Smooth muscle cell (in vitro differentiated cells): ENCODE results near the gene KLHDC4. TPM values are rescaled to one million over a fixed set of nuclear protein-coding genes. Genes with fewer than 3 reads are reported as not detected.

Experiments
- DNase-seq: peaks from one replicate; lab custom pipeline; 2025; ENCODE audit not compliant: unreplicated experiment; lab: John Stamatoyannopoulos, UW
- H2AFZ ChIP-seq: fragments of 200-600 bp; sonication (generic); 2 replicates; pipeline ENCODE4 v1.6.0; 2016; ENCODE audit warnings: antibody characterized with exemption, low read depth, mild to moderate bottlenecking
- H3F3A ChIP-seq: fragments of 200-600 bp; sonication (generic); 2 replicates; pipeline ENCODE4 v1.6.0; 2017; ENCODE audit warnings: antibody characterized with exemption, low read depth
- H3K27ac ChIP-seq: fragments of 200-600 bp; sonication (generic); 2 replicates; pipeline ENCODE4 v1.5.1; 2016; ENCODE audit warnings: low read depth, mild to moderate bottlenecking
- H3K27me3 ChIP-seq: fragments of 200-600 bp; sonication (generic); 2 replicates; pipeline ENCODE4 v1.6.1; 2016; ENCODE audit warnings: low read depth, mild to moderate bottlenecking
- H3K36me3 ChIP-seq: fragments of 200-600 bp; sonication (generic); 2 replicates; pipeline ENCODE4 v1.5.1; 2016; ENCODE audit warnings: low read depth
- H3K4me1 ChIP-seq: fragments of 200-600 bp; sonication (generic); 2 replicates; pipeline ENCODE4 v1.5.1; 2016; ENCODE audit warnings: low read depth
- H3K4me2 ChIP-seq: fragments of 200-600 bp; sonication (generic); 2 replicates; pipeline ENCODE4 v1.6.0; 2016; ENCODE audit warnings: mild to moderate bottlenecking
- H3K4me3 ChIP-seq: fragments of 200-600 bp; sonication (generic); 2 replicates; pipeline ENCODE4 v1.5.1; 2016; ENCODE audit warnings: mild to moderate bottlenecking
- H3K79me2 ChIP-seq: fragments of 200-600 bp; sonication (generic); 2 replicates; pipeline ENCODE4 v1.6.0; 2016; ENCODE audit warnings: low read depth, mild to moderate bottlenecking
- H3K9ac ChIP-seq: fragments of 200-600 bp; sonication (generic); 2 replicates; pipeline ENCODE4 v1.6.0; 2016; ENCODE audit warnings: low read depth
- H3K9me3 ChIP-seq: fragments of 200-600 bp; sonication (generic); replicated peaks from 2 replicates; pipeline ENCODE4 v1.5.1; 2016; ENCODE audit warnings: low read depth
- H4K20me1 ChIP-seq: fragments of 200-600 bp; sonication (generic); 2 replicates; pipeline ENCODE4 v1.6.0; 2016; ENCODE audit warnings: low read depth
- WGBS: methylation state at CpG from one replicate; pipeline ENCODE4 v1.1.7; 2016; ENCODE audit warnings: low lambda C conversion rate; 5-methylcytosine and 5-hydroxymethylcytosine counted together
- polyA plus RNA-seq: library from polyadenylated mRNA; unstranded; fragments of >200 nt; fragmentation: Nextera tagmentation; extraction: Ambion mirVana; gene quantifications from 2 replicates; pipeline ENCODE4 v1.2.1, GENCODE V29; 2016
- total RNA-seq: library from RNA; depleted of rRNA; stranded (reverse); fragments of >200 nt; gene quantifications from 2 replicates; pipeline ENCODE4 v1.2.3, GENCODE V29; 2014
- TF ChIP-seq, protein P1 (sequence below): fragments of 200-600 bp; sonication (generic); IDR thresholded peaks from 2 replicates; pipeline ENCODE4 v1.5.1; 2017; ENCODE audit warnings: borderline replicate concordance, mild to moderate bottlenecking, antibody characterized with exemption; ENCODE audit not compliant: insufficient read depth, poor library complexity, severe bottlenecking

The KLHDC4 gene
- total and polyA plus RNA-seq, 2 experiments from 2014 or later, result 6.0 to 6.7 TPM

DNA sequence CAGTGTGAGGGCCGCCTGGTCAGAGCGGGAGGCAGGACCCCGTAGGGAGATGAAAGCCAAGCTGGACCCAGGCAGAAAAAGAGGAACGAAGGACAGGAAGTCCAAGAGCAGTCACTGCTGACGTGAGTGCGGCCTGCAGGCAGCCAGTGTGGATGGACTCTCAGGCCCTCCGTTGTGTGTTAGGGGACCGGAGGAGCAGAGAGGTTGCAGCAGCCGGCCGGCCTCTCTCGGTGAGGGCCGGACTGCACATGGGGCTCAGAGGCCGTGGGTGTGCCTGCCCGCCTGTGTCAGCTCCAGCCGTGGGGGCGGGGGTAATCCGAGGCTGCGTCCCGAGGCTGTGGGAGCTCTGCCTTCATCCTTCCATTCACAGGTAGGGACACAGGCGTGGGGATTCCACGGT lies 96.1 kb downstream of the KLHDC4 start:
- Histone ChIP-seq H3K79me2 (no peaks in the 10 kb centered on the region), H4K20me1 (peaks cover 5% of the 10 kb centered on the region), H3K36me3 (no peaks in the 10 kb centered on the region), H3K4me1 (no peaks in the 10 kb centered on the region), H3K4me2 (no peak overlapping the region), H3K9me3 (no peaks in the 10 kb centered on the region), H3F3A (no peaks in the 10 kb centered on the region), H3K9ac (no peak overlapping the region), H3K27ac (no peak overlapping the region), H3K4me3 (no peak overlapping the region), H3K27me3 (no peaks in the 10 kb centered on the region), H2AFZ (no peak overlapping the region)
- WGBS, result 88% methylated on average over 21 of the region's 21 CpGs
- no peak for DNase-seq
- TF ChIP-seq, protein P1, sequence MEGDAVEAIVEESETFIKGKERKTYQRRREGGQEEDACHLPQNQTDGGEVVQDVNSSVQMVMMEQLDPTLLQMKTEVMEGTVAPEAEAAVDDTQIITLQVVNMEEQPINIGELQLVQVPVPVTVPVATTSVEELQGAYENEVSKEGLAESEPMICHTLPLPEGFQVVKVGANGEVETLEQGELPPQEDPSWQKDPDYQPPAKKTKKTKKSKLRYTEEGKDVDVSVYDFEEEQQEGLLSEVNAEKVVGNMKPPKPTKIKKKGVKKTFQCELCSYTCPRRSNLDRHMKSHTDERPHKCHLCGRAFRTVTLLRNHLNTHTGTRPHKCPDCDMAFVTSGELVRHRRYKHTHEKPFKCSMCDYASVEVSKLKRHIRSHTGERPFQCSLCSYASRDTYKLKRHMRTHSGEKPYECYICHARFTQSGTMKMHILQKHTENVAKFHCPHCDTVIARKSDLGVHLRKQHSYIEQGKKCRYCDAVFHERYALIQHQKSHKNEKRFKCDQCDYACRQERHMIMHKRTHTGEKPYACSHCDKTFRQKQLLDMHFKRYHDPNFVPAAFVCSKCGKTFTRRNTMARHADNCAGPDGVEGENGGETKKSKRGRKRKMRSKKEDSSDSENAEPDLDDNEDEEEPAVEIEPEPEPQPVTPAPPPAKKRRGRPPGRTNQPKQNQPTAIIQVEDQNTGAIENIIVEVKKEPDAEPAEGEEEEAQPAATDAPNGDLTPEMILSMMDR, result no peak

DNA sequence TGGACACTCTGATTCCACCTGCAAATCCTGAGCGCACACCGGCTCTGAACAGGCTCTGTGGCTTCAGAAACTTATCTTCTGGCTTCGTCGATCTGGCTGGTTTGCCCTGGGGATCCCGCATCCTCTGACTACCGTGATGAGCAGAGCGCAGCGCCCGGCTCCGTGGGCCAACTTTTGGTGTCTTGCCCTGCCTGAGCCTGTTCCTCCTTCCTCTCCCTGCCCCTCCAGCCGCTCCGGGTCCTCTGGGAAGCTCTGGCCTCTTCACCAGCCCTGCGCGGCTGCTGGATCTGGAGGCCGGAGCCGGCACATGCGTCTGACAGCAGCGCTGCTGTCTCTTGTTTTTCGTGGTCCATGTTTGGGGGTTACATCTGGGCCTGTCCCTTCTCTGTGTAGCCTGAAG lies 97.8 kb downstream of the KLHDC4 start:
- no peaks in the 10 kb centered on the region for H3F3A ChIP-seq
- no peaks in the 10 kb centered on the region for H3K27me3 ChIP-seq
- no peak overlapping the region for H3K9ac ChIP-seq
- no peak overlapping the region for H3K4me2 ChIP-seq
- no peak for DNase-seq
- no peak overlapping the region for H2AFZ ChIP-seq
- no peaks in the 10 kb centered on the region for H3K79me2 ChIP-seq
- H4K20me1 ChIP-seq, result peaks cover 5% of the 10 kb centered on the region
- WGBS, result 93% methylated on average over 19 of the region's 19 CpGs
- no peaks in the 10 kb centered on the region for H3K4me1 ChIP-seq
- TF ChIP-seq, protein P1, result no peak
- no peaks in the 10 kb centered on the region for H3K36me3 ChIP-seq
- no peak overlapping the region for H3K4me3 ChIP-seq
- no peak overlapping the region for H3K27ac ChIP-seq
- H3K9me3 ChIP-seq, result no peaks in the 10 kb centered on the region

DNA sequence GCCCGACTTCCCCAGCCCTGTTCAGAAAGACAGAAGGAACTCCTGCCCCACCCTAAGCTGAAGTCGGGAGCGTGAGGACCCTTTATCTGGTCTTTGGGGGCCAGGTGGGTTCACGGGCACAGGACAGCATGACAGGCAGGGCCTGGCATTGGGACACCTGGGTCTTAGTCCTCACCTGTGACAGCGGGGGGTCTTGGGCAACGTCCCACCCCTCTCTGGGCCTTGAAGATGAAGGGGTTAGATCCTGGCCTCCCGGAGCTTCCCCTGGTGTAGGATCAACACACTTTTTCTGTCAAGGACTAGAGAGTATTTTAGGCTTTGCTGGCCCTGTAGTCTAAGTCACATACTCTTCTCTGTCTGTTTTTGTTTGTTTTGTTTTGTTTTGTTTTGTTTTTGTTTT lies 98.3 kb downstream of the KLHDC4 start:
- 89% methylated on average over 7 of the region's 7 CpGs for WGBS
- no peaks in the 10 kb centered on the region for H3K36me3 ChIP-seq
- H3K4me3 ChIP-seq, result no peak overlapping the region
- no peaks in the 10 kb centered on the region for H3F3A ChIP-seq
- no peak for DNase-seq
- no peak overlapping the region for H3K9ac ChIP-seq
- H3K4me2 ChIP-seq, result no peak overlapping the region
- TF ChIP-seq, protein P1, result no peak
- no peaks in the 10 kb centered on the region for H3K9me3 ChIP-seq
- H3K27ac ChIP-seq, result no peak overlapping the region
- peaks cover 5% of the 10 kb centered on the region for H4K20me1 ChIP-seq
- no peaks in the 10 kb centered on the region for H3K27me3 ChIP-seq
- no peaks in the 10 kb centered on the region for H3K79me2 ChIP-seq
- H2AFZ ChIP-seq, result no peak overlapping the region
- no peaks in the 10 kb centered on the region for H3K4me1 ChIP-seq

DNA sequence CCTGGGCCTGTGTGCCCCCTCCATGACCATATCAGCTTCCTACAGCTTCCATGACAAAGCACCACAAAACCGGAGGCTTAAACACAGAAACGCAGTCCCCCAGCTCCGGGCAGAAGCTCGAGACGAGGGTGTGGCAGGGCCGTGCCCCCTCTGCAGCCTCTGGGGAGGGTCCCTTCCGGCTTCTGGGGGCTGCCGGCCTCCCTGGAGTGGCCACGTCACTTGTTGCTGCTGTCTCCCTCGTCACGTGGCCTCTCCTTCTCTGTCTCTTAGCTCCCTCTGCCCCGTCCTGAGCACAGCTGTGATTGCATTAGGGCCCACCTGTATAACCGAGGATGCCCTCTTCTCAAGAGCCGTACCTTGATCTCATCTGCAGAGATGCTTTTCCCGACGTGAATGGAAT lies 98.9 kb downstream of the KLHDC4 start:
- WGBS, result 83% methylated on average over 16 of the region's 16 CpGs
- H3K4me1 ChIP-seq, result no peaks in the 10 kb centered on the region
- H3K27me3 ChIP-seq, result no peaks in the 10 kb centered on the region

More for the DNA sequence above, 98.9 kb downstream of the KLHDC4 start:
- Histone ChIP-seq H4K20me1 (peaks cover 8% of the 10 kb centered on the region), H3K4me3 (no peak overlapping the region), H3K9ac (no peak overlapping the region), H3K9me3 (no peaks in the 10 kb centered on the region), H3K4me2 (no peak overlapping the region), H3K79me2 (no peaks in the 10 kb centered on the region), H3K27ac (no peak overlapping the region), H3F3A (no peaks in the 10 kb centered on the region), H3K36me3 (no peaks in the 10 kb centered on the region), H2AFZ (no peak overlapping the region)
- TF ChIP-seq, protein P1, result no peak
- no peak for DNase-seq
